GF-D8 (cell line): ENCODE data around the gene AKT3.
"Not testable (repeated sequence)": the region's sequence is repeated elsewhere in the genome, so short reads cannot be mapped to it uniquely, and the experiment has no call there.

Source experiments
- DNase-seq: peaks from one replicate; lab custom pipeline; 2025; lab: John Stamatoyannopoulos, UW

Gene AKT3

DNA sequence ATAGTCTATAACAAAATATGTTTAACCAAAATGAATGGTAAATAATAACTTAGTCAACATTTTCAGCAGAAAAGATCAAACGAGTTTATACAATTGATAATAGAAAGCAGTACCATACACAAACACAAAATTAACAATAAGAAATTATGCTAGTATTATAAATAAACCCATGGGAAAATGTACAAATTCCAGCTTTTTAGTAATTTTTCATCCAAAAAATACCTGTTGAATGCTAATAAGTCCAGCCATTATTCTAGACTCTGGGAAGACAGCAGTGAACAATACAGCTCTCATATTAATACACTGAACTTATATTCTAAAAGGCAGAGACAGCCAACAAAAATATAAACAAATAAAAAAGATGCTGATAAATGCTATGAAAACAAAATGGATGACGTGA, 66.3 kb downstream of the AKT3 start:
- no peak for DNase-seq

GRCh38 chr1:243772361-243773050, 77.5 kb downstream of the AKT3 start:
- DNase-seq = not testable (repeated sequence)

DNA sequence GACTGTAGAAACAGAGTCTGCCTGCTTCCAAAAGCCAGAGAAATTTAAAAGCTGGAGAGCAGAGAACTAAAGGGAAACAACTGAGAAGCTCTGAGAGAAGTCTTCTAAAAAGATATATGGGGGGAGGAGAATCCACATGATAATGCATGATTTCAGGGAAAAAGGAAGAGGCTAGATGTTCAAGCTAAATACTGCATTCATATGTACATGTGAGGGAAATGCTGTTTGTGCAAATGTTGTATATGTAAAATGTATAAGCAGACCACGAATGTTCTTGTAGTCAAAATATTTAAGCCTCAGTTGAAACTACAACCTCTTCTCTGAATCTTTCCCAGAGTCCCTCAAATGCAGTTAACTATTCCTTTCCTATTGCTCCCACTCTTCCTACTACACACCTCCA, 79.2 kb downstream of the AKT3 start:
- no peak for DNase-seq

- no peak for DNase-seq
These were observed 84.4 kb downstream of the AKT3 start for GRCh38 chr1:243765676-243766075.

- DNase-seq = no peak
These were observed 86.2 kb downstream of the AKT3 start for GRCh38 chr1:243763806-243764205.

DNA sequence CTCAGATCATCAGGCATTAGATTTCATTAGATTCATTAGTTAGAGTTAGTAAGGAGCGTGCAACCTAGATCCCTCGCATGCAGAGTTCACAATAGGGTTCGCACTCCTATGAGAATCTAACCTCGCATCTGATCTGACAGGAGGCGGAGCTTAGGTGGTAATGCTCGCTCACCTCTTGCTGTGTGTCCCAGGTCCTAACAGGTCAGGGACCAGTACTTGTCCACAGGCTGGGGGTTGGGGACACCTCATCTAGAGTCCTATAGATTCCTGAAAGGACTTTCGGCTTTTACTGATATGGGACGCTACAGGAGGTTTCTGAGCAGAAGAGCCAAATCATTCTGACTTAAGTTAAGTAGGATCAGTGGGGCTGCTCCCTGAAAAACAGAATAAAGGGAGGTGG, 91.4 kb downstream of the AKT3 start:
- DNase-seq = no peak

DNA sequence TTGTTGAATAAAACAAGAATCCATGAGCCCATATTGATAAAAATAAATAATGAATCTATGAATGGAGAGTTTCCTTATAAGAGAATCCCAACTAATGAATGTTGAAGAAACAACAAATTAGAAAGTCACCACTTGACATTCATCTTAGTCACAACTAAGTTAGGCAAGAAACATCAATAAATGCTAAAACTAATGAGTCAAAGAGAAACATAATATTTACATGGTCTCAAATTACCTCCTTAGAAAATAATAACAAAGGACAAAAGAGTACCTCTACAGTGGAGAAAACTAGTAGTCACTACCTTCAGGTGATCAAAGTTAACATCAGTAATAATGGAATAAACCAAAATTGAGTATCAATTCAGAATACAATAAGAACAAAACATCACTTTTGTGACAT, 93.5 kb downstream of the AKT3 start:
- no peak for DNase-seq

- DNase-seq = no peak
These were observed 95.7 kb downstream of the AKT3 start for GRCh38 chr1:243754348-243754747.

DNA sequence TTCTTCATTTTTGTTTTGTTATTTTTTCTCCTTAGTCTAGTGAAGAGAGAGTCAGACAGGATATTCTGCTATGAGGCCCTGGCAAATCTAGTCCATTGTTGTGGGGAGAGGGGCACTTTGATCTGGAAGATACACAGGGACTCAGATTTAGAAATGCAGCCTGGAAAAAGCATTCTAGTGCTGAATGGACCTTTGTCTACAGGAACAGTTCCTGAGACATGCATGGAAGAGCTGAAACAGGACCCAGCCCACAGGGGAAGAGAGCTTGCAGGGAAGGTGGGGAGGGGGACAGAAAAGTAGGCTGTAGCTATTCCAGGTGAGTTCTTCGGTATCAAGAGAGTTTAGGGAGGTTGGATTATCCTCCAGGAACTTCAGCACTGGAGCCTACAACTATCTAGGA, 98.5 kb downstream of the AKT3 start:
- DNase-seq = no peak

DNA sequence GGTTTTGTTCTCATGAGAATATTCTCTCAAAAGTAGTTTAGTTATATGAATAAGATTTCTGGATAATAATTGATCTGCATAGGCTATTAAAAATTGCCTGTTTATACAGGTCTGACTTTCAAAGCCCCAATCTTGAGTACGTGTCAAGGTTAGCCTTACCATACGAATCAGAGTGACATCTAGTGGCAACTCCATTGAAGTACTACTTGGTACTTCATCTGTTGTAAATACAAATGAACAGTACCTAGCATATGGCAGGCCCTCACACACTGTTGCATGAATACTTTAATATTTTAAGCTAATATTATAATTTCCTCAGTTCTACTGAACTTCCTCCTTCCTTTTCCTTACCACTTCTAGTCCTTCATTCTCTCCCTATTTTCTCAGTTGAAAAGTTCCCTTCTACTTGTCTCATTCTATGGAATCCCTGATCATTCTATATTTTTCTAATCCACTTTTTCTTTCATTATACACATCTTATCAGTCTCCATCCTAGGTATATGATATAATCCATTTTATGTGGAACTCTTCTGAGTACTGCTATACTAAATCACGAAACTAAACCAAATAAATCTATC, 101.2 kb downstream of the AKT3 start:
- DNase-seq = peak; percentile 13

- no peak for DNase-seq
These were observed 101.8 kb downstream of the AKT3 start for GRCh38 chr1:243748227-243748626.

DNA sequence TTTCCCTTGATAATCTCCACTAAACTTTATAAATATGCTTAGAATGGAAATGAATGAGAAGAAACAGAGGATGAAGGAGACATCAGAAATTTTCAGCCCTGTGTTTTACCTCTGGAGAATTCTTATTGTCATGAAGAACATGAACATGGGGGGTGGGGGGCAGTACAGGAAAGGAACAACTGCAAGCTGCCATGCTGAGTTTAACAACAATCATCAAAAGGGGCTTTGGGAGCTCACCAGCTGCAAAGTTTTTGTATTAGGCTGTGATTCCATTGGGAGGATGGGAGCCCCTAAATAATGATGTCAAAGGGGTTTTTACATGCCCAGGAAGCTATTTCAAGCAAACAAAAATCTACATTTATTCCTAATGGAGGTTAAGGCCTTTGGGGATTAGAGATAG, 103.3 kb downstream of the AKT3 start:
- DNase-seq = no peak

DNA sequence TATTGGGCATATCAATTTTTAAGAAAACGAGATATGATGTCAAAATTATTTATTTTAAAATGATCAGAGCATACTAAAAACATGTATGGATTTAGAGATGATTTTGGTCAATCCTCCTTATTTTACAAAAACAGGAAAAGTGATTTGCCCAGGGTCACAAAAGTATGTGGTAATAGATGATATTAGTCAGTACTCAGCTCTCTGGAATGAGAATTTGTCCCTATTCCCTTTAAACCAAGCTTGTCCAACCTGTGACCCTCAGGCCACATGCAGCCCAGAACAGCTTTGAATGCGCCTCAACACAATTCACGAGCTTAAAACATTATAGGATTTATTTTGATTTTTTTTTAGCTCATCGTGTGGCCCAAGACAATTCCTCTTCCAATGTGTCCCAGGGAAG, 104.7 kb downstream of the AKT3 start:
- DNase-seq = no peak

- no peak for DNase-seq
These were observed 107.2 kb downstream of the AKT3 start for GRCh38 chr1:243742819-243743218.

DNA sequence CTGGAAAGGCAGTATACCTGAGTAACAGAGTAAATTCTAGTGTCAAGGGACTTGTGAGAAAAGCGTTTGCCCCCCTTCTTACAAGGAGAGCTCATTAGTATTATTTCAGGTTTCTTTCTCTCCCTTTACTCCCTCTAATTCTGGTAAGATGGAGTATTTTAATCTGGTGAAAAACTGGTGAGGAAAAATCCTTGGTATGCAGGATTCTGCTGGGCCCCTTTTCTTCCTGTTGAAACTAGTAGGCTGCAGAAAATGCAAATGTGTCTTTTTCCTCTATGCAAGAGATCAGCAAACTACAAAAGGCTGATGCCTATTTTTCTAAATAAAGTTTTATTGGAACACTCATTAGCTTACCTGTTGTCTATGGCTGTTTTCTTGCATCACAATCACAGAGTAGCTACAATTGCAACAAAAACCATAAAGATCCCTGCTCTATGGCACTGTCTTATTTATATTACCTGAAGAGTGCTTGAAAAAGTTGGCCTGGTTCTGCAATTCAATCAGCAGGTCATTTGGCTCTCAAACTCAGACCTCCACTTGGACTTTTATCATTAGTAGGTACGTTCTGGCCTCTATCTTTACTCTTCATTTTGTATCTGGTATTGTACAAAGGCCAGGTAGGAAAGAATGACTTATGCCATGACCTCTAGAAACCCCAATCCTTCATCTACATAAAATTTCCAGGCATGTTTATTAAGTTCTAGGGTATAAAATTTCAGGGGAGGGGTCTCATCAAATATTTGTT, 109.6 kb downstream of the AKT3 start:
- DNase-seq = no peak

DNA sequence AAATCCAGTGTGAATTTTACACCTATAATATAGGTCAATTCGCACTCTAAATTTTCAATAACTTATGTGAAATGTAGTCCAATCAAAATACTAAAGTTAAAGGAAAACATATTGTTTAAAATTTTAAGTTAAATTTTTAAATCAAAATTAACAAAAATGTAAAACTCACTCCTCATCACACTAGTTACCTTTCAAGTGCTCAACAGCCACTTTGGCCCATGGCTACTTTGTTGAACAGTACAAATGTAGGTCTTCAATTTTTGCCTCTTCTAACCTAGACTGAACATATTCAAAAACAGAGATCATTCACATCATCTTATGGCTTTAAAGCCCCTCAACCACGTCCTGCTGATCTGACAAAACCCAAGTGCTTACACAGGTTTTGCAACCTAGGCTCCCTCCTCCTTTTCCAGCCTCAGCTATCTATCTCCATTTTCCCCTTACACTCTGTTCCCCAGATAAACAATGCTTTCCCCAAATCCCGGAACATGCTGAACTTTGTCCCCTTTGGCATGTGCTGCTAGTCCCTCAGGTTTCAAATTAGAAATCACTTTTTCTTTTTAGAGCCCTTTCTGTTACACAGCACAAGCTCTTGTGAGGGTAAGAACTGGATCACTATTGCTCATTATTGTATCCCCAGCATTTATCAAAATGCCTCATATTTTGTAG, 110.6 kb downstream of the AKT3 start:
- no peak for DNase-seq

GRCh38 chr1:243738020-243738419, 112.0 kb downstream of the AKT3 start:
- no peak for DNase-seq

GRCh38 chr1:243735457-243735856, 114.6 kb downstream of the AKT3 start:
- no peak for DNase-seq

GRCh38 chr1:243734308-243734695, 115.7 kb downstream of the AKT3 start:
- no peak for DNase-seq

DNA sequence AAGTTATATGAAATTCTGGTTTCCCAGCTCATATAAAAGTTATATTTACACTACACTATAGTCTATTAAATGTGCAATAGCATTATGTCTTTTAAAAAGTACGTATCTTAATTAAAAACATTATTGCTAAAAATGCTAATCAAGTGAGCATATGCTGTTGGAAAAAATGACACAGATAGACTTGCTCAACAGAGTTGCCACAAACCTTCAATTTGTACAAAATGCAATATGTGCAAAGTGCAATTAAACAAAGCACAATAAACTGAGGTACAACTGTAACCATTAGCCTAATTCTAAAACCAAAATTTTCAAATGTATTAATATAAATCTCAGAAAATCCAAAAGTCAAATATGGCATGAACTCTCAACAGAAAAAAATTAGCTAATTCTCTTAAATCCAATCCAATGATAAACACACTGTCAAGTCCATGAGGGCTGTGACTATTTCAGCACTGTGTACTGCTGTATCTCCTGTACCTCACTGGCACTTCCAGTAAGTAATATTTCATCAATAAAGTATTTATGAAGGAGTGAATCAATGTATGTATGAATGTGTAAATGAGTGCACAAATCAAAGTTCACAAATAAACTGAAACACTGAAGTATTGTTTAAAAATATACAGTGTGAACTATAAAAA, 116.3 kb downstream of the AKT3 start:
- DNase-seq = no peak

GRCh38 chr1:243732637-243733036, 117.4 kb downstream of the AKT3 start:
- DNase-seq = no peak

DNA sequence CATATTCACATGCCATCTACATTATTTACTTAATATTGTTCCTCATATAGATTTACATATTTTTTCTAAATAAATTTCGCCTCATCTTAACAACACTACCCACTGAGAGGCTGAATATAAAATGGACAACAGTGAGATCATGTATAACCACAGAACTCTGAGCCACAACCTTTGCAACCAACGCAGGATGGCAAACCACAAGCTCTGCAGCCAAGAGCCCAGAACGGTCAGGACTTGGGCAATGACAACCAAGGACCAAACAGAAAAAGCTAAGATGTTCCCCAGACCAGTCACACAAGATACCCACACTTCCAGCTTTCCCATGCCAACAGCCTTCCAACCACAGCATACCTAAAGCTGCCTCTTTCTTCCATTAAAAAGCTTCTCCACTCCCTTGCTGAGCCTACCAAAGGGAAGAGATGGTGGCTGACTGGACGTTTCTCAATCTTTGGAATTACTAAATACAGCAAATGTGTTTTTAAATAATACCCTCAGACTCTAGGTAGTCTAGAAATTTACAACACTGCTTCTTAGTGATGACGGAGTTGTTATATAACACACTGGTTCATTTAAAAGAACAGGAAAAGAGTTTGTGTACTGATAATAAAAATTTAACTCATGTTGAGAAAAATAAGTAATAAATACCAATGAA, 117.9 kb downstream of the AKT3 start:
- no peak for DNase-seq
